HG02588 (cell line): Measurements from ENCODE around the gene B4GALNT1.
"Not testable (repeated sequence)": the region's sequence is repeated elsewhere in the genome, so short reads cannot be mapped to it uniquely, and the experiment has no call there.

ENCODE experiments used
- ATAC-seq: cut with Tn5 transposase; IDR thresholded peaks from one replicate; pipeline ENCODE4 v1.9.1; 2021; ENCODE audit warnings: mild to moderate bottlenecking, moderate library complexity; ENCODE audit not compliant: unreplicated experiment

The B4GALNT1 gene

DNA sequence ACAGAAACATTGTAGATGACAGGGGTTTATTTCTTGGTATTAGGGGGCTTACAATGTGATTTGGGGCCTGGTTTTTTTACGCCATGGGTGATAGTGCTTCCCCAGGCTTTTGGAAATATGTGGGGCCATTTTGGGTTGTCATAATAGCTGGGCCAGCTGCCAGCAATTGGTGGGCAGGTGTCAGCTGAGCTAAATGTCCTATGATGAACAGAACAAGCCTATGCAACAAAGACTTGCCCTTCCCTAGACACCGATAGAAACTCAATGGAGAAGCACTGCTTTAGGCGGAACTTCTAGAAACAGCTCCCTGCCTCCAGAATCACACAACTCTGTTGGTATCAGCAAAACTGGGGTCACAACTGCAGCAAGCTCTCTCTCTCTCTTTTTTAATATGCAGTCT lies 5.1 kb upstream of the B4GALNT1 start:
- ATAC-seq: no peak

GRCh38 chr12:57637364-57637763 lies 4.4 kb upstream of the B4GALNT1 start:
- no peak for ATAC-seq

GRCh38 chr12:57636731-57637130 lies 3.7 kb upstream of the B4GALNT1 start:
- ATAC-seq: not testable (repeated sequence)

GRCh38 chr12:57632073-57632957 lies 686 bp downstream of the B4GALNT1 start:
- ATAC-seq: peak; percentile 14

- no peak for ATAC-seq
Measured at GRCh38 chr12:57631566-57632072, 1.4 kb downstream of the B4GALNT1 start.

DNA sequence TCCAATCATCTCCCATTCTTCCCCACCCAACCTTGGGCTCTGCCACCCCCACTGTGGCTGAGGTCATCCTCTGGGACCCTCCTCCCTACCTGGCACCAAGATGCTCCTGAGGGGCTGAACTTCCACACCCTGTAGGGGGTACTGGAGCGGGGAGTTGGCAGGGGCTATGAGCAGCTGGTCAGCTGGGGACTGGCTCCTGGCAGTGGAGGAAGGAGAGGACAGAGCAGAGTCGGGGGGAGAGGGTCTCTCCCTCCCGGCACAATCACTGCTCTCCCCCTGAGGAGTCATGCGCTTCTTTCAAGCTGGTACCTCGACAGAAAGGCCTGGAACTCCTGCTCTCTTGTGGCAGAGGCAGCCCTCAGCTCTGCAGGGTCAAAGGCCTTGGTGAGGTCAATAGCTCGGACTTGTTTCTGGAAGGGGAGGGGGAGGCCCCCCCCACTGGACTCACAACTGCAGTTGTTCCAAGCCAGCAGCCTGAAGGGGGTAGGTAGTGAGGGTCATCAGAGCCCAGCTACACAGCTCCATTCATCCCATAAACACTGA lies 2.0 kb downstream of the B4GALNT1 start:
- no peak for ATAC-seq

DNA sequence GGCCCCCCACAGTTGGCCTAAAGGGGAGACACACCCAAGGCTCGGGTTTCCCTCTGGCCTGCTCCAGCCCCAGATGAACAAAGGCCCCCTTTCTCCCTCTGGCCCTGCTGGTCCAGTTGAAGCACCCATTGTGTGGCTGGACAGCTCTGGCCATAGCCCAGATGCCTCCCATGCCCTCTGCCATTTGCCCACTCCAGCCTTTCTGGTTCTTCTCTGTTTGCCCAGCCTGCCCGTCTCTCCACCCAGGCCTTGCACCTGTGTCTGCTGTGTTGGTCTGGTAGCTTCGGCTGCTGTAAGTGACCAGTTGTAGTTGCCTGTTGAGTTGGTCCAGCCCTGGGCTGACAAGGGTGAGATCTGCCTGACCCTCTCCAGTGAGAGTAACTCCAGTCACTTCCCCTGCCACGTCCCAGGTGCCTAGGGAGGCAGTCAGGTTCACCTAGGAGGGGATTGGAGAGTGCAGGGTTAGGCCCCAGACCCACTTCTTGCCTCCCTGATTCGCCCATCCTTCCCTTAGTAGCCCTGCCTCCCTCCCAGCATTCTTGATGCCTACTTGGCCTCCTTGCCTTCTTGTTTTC lies 3.0 kb downstream of the B4GALNT1 start:
- no peak for ATAC-seq

- no peak for ATAC-seq
Measured at GRCh38 chr12:57628280-57629191, 4.5 kb downstream of the B4GALNT1 start.

- no peak for ATAC-seq
Measured at GRCh38 chr12:57627501-57628279, 5.3 kb downstream of the B4GALNT1 start.

GRCh38 chr12:57626921-57627445 lies 6.0 kb downstream of the B4GALNT1 start:
- no peak for ATAC-seq

GRCh38 chr12:57626111-57626920 lies 6.7 kb downstream of the B4GALNT1 start:
- ATAC-seq: no peak

DNA sequence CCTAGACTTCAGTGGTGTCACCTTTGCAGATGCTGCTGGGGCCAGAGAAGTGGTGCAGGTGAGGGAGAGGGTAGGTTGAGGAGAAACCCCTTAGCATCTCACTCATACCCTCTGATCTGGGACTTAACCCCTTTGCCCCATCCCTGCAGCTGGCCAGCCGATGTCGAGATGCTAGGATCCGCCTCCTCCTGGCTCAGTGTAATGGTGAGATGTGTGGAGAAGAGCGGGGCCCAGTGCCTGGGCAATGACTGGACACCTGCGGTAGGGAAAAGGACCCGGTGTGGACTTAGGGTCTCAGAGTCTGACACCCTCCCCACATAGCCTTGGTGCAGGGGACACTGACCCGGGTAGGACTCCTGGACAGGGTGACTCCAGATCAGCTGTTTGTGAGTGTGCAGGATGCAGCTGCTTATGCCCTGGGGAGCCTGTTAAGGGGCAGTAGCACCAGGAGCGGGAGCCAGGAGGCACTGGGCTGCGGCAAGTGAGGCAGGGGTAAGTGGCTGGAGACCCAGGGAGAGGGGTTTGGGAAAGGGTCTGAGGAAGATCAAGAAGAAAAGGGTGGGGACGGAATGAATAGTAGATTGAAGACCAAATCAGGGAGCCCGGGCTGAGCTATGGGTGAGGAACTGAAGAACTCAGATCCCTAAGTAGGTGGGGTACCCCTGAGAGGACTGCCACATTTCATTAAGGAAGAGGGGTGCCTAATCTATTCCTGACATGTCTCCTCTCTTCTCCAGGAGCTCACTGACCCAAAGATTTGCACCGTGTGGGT lies 7.6 kb downstream of the B4GALNT1 start:
- no peak for ATAC-seq

- no peak for ATAC-seq
Measured at GRCh38 chr12:57624441-57625220, 8.4 kb downstream of the B4GALNT1 start.

DNA sequence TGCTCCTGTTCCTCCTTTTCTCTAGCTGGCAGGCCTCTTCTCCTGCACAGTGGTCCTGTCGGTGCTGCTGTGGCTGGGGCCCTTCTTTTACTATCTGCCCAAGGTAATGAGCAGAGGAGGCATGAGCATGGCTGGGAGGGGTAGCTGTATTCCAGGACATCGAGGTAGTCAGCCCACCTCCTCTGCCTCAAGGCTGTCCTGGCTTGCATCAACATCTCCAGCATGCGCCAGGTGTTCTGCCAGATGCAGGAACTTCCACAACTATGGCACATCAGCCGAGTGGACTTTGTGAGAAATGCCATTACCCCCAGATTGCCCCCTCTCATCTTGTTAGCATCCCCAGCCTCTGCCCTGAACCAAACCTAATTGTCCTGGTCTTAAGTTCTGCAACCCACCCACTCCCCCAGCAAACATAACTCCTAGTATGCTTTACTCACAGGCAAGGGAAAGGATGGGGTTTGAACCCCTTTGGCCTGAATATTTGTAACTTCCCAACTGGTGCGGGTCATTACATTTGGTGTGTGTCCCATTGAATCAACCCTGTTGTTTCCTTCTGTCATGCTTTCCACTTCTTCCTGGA lies 9.1 kb downstream of the B4GALNT1 start:
- ATAC-seq: no peak

DNA sequence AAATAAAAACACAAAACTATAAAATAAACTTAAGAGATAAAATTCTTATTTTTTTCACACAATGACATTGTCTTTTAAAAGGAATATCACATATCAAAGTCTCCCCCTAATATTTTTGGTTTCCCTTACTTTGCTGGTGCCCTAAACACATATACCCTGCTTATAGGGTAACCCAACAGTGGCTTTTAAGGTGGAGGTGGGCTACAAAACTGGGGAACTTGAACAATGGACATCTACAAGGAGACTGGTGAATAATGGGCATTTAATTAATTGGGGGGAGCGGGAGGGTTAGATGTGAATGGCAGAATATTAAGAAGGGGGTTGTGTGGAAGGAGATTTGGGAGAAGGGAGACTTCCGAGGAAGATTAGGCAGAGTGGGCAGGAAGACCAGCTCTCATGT lies 9.6 kb downstream of the B4GALNT1 start:
- ATAC-seq: no peak

- ATAC-seq: no peak
Measured at GRCh38 chr12:57622293-57623245, 10.4 kb downstream of the B4GALNT1 start.
